RWPE1 (cell line): ENCODE data around the gene TCF4.

Source experiments
- CTCF ChIA-PET: fragments of 350-600 bp; sonication (Branson Sonifier 250); formaldehyde crosslinking; extraction: SDS; loops from one replicate; lab custom pipeline; 2021; lab: Yijun Ruan, JAX
- POLR2A ChIA-PET: fragments of 400-600 bp; formaldehyde crosslinking; extraction: SDS; loops from one replicate; lab custom pipeline; 2020; ENCODE audit warnings: antibody characterized with exemption; ENCODE audit not compliant: low non-redundant PET; lab: Yijun Ruan, JAX
- DNase-seq: peaks from one replicate; pipeline ENCODE4 v3.0.0; 2012; ENCODE audit warnings: low spot score
- H3K27ac ChIP-seq: fragments of 450-650 bp; 2 replicates; pipeline ENCODE4 v1.5.1; 2017
- TF ChIP-seq, protein P1 (sequence below): fragments of 450-650 bp; conservative IDR thresholded peaks from 2 replicates; pipeline ENCODE4 v1.5.1; 2017; ENCODE audit warnings: low read depth, mild to moderate bottlenecking

TCF4 gene

DNA sequence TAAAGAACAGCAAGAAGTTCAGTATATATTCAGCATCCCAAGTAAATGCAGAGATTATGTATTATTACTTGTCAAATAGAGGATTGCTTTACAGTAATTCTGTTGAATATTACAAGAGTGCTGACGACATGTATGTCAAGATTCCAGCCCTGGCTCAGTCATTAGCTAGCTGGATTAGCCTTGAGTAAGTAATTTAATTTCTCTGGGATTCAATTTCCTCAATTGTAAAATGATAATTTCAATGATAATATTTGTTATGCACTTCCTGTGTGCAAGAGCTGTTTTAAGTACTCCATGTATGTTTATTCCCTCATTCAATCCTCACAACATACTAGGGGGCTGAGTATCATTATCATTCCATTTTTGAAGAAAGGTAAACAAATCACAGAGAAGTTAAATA lies 44.0 kb downstream of the TCF4 start:
- TF ChIP-seq, protein P1, sequence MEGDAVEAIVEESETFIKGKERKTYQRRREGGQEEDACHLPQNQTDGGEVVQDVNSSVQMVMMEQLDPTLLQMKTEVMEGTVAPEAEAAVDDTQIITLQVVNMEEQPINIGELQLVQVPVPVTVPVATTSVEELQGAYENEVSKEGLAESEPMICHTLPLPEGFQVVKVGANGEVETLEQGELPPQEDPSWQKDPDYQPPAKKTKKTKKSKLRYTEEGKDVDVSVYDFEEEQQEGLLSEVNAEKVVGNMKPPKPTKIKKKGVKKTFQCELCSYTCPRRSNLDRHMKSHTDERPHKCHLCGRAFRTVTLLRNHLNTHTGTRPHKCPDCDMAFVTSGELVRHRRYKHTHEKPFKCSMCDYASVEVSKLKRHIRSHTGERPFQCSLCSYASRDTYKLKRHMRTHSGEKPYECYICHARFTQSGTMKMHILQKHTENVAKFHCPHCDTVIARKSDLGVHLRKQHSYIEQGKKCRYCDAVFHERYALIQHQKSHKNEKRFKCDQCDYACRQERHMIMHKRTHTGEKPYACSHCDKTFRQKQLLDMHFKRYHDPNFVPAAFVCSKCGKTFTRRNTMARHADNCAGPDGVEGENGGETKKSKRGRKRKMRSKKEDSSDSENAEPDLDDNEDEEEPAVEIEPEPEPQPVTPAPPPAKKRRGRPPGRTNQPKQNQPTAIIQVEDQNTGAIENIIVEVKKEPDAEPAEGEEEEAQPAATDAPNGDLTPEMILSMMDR, result no peak
- ChIA-PET POLR2A (no interaction called here), CTCF (no interaction called here)
- no peak overlapping the region for H3K27ac ChIP-seq
- no peak for DNase-seq

DNA sequence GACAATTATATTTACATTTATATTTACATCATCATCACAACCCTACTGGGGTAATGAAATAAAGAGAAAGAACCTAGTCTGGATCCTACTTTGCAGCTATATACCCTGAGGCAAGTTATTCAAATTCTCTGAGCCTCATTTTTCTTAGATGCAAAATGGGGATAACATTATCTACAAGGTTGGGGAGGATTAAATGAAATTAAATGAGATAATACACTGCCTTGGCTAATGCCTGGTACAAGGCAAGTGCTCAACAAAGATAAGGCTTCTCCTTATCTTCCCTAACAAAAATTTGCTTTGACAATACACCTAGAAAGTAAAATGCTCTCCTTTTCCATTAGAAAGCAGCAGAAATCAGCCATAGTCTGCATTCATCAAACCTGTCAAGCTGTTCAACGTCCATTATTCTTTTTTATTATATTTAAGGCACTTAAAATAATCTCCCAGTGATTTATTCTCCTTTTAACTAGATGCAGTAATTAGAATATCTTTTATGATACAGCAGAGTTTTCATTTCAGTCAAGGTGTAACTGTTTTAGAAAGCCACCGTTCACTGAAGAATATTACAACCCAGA lies 44.8 kb downstream of the TCF4 start:
- POLR2A ChIA-PET, result no interaction called here
- CTCF ChIA-PET, result no interaction called here
- H3K27ac ChIP-seq, result no peak overlapping the region
- TF ChIP-seq, protein P1, result no peak
- DNase-seq, result no peak

DNA sequence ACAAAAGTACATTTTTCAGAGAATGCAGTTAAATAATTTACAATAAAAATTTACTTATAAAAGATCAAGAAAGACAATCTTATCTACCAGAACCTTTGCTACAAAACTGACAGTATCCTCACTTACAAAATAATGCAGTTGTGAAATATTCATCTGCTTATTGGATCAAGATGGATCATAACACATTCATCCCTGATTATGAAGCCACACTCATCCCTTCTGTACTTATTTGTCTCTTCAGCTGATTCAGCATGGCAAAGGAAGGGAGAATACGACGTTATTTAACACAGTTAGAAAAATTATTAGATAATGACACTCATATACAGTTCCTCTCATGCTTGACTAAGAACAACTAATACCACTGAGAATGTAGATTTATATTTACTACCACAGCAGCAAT lies 46.4 kb downstream of the TCF4 start:
- TF ChIP-seq, protein P1, result no peak
- DNase-seq, result no peak
- CTCF ChIA-PET, result interaction anchor here (0.6 kb wide), 1 partner anchor 767 kb away, joined by 3 read pairs; no protein-coding TSS in a partner anchor
- no peak overlapping the region for H3K27ac ChIP-seq
- POLR2A ChIA-PET, result no interaction called here

DNA sequence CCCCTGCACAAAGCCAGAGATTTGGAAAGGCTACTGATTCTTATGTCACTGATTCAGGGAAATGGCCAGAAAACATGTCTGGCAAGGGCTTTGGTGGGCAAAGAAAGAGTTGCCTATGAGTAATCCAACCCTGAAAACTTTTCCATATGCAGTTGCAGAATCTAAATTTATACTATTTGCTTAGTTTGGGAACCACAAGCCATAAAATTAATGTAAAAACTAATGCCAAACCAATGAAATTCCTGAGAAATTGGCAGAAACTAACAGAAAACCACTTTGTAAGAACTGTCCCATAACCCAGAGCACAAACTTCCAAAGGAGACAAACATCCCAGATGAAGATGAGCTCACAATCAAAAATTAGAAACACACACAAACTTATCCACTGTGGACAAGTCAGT lies 48.8 kb downstream of the TCF4 start:
- ChIA-PET CTCF (interaction anchor here (0.5 kb wide), 1 partner anchor 1049 kb away, joined by 3 read pairs; no protein-coding TSS in a partner anchor), POLR2A (no interaction called here)
- DNase-seq, result no peak
- TF ChIP-seq, protein P1, result no peak
- no peak overlapping the region for H3K27ac ChIP-seq

DNA sequence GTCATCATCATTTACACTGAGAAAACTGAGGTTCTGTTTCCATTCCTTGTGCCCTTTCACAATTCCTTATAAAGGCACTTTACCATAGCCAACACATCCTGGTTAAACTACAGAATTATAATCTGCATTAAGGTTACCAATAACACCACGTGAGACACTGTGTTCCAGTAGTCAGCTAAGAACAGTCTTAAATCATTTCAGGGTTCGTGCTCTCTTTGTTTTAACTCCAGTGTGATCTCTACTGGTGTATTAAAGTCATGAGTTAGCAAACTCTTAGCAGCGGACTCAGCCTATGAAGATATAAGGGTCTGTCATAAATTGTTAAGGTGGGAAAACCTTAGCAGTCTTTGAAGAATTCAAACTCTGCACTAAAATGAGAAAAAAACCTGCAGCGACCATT lies 53.0 kb downstream of the TCF4 start:
- TF ChIP-seq, protein P1, result no peak
- CTCF ChIA-PET, result no interaction called here

GRCh38 chr18:55534547-55534946 lies 53.4 kb downstream of the TCF4 start:
- TF ChIP-seq, protein P1, result no peak
- no peak for DNase-seq
- H3K27ac ChIP-seq, result no peak overlapping the region
- ChIA-PET CTCF (no interaction called here), POLR2A (no interaction called here)

More for the DNA sequence above, 53.0 kb downstream of the TCF4 start:
- no peak for DNase-seq
- no peak overlapping the region for H3K27ac ChIP-seq
- POLR2A ChIA-PET, result no interaction called here
